Fibroblast of lung (primary cell): ENCODE data around the gene CCDC80.

Experiments
- CTCF ChIP-seq, 2 donors: IDR thresholded peaks in 1 of 2; conservative IDR thresholded peaks in 1 of 2; 1 replicate in 1 of 2; 2 replicates in 1 of 2; pipeline ENCODE4 v1.5.1; 2011 to 2012; ENCODE audit warnings: low read length in 2 of 2, control low read depth in 1 of 2, inconsistent platforms in 1 of 2, low read depth in 1 of 2, mild to moderate bottlenecking in 1 of 2
- EZH2 ChIP-seq: IDR thresholded peaks from 2 replicates; pipeline ENCODE4 v1.5.1; 2012; ENCODE audit warnings: low read length, control low read depth, mild to moderate bottlenecking; ENCODE audit errors: missing control alignments

DNA sequence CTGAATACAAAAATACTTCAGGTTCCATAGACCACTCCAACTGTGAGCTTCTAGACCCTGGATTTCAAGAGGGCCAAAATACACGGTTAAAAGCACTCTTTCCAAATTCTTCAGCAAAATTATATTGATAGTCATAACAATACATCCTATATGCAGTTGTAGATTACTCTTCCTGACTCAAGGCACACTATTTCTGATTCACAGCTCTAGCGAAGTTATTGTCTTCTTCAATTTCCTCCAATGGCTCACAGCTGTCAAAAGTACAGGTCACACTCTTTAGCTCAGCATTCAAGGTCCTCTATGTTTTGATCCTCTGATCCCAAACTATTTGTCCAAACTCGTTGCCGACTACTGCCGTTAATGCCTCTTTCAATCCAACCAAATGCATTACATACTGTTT is 13.5 kb upstream of the CCDC80 start:
- TF ChIP-seq EZH2 (no peak), CTCF (conservative IDR thresholded peaks at IDR 0.05 in 1 of 2, IDR thresholded peaks at IDR 0.05 in 1 of 2; ENCODE audit: low read depth in 1 of 2, low read length in 2 of 2) (no peak)
